ENCODE data around the gene NTPCR. TPM values are rescaled to one million over a fixed set of nuclear protein-coding genes. Genes with fewer than 3 reads are reported as not detected.

The NTPCR gene
- polyA plus RNA-seq, 1 donor (not counting 4 experiments of a cell fraction or from before 2014, with no cell fraction given), result 40.0 TPM

GRCh38 chr1:232988572-232989040 lies 38.2 kb downstream of the NTPCR start:
- Histone ChIP-seq H3K4me3 (ENCODE audit: control insufficient read depth in 2 of 3, extremely low read depth in 1 of 3, insufficient read depth in 2 of 3, low read depth in 1 of 3, low read length in 3 of 3) (no peak overlapping the region), H3K4me2 (ENCODE audit: control insufficient read depth, extremely low read depth, insufficient read depth, low read depth, low read length) (no peak overlapping the region), H3K27me3 (ENCODE audit: control insufficient read depth, extremely low read depth, insufficient read depth, low read length) (no peaks in the 10 kb centered on the region), H3K9me1 (ENCODE audit: control insufficient read depth, extremely low read depth, insufficient read depth, low read length) (no peaks in the 10 kb centered on the region), H3K9ac (ENCODE audit: control insufficient read depth, extremely low read depth, insufficient read depth, low read length) (no peak overlapping the region), H2AFZ (ENCODE audit: control insufficient read depth, low read length) (no peak overlapping the region), H3K4me1 (ENCODE audit: control insufficient read depth, extremely low read depth, insufficient read depth, low read length) (peaks cover 13% of the 10 kb centered on the region), H3K9me3 (ENCODE audit: control insufficient read depth, low read depth, low read length) (peaks cover 1% of the 10 kb centered on the region), H3K79me2 (ENCODE audit: control insufficient read depth, insufficient read depth, low read length) (no peaks in the 10 kb centered on the region), H3K36me3 (ENCODE audit: control insufficient read depth in 2 of 2, extremely low read depth in 1 of 2, insufficient read depth in 2 of 2, low read length in 2 of 2) (peaks cover 8 to 18% of the 10 kb centered on the region in 2 experiments), H3K27ac (ENCODE audit: control insufficient read depth, insufficient read depth, low read length) (no peak overlapping the region), H4K20me1 (ENCODE audit: control insufficient read depth, extremely low read depth, insufficient read depth, low read length) (no peaks in the 10 kb centered on the region)
- TF ChIP-seq, protein P1, sequence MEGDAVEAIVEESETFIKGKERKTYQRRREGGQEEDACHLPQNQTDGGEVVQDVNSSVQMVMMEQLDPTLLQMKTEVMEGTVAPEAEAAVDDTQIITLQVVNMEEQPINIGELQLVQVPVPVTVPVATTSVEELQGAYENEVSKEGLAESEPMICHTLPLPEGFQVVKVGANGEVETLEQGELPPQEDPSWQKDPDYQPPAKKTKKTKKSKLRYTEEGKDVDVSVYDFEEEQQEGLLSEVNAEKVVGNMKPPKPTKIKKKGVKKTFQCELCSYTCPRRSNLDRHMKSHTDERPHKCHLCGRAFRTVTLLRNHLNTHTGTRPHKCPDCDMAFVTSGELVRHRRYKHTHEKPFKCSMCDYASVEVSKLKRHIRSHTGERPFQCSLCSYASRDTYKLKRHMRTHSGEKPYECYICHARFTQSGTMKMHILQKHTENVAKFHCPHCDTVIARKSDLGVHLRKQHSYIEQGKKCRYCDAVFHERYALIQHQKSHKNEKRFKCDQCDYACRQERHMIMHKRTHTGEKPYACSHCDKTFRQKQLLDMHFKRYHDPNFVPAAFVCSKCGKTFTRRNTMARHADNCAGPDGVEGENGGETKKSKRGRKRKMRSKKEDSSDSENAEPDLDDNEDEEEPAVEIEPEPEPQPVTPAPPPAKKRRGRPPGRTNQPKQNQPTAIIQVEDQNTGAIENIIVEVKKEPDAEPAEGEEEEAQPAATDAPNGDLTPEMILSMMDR (optimal IDR thresholded peaks at IDR 0.05 in 1 of 3, IDR thresholded peaks at IDR 0.05 in 1 of 3, conservative IDR thresholded peaks at IDR 0.05 in 1 of 3; ENCODE audit: extremely low read depth in 1 of 3, insufficient read depth in 2 of 3, low read length in 3 of 3), result no peak
- no peak for TF ChIP-seq EZH2 (IDR thresholded peaks at IDR 0.05; ENCODE audit: low read length)
- FAIRE-seq (peak; percentile 83), DNase-seq (ENCODE audit: low read depth, low spot score) (no peak)
- dilution Hi-C loops (cut with MboI; ENCODE audit: extremely low pct_ligation_motif_present, low sequenced_read_pairs), result no loop called here

DNA sequence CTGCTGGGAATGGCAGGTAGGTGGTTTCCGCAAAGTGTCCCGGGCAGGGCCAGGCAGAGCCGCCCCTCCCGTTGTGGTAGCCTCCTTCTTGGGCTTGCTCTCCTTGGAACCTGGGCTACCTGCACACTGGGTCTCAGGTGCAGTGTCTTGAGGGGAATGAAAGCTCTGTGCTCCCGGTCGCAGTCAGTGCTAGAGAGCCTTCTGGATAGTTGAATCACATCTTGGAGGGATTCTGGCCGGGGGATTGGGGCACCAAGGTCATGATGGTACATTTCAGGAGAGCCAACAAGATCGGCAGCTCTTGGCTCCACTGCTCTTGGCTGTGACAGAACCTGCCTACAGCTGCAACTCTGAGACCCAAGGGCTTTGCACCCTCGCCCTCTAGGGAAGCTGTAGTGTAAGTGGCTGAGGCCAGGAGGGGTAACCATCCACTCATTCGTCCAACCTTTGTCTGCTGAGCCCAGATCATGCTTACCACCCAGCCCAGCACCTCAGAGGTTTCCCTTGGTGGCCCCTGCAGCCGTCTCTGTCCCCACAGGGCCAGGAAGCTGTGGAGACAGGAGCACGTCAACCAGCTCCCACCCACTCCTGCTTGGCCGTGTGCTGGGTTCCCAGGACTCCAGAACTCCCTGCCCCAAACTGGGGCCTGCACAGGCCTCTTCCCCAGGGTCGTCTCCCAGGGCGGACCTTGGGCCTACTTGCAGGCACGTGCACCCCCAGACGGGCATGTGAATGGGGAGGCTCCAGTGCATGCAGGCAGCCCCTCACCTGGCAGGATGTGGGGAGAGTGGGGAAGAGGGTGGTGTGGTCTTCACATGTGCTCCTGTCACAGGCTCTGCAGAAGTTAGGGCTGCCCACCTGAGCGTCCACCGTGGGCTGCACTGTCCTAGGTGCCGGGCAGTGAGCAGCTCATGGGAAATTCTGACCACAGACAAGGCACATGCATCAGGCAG lies 40.0 kb downstream of the NTPCR start:
- no peaks in the 10 kb centered on the region for H3K79me2 ChIP-seq (ENCODE audit: control insufficient read depth, insufficient read depth, low read length)
- no peaks in the 10 kb centered on the region for H3K9me1 ChIP-seq (ENCODE audit: control insufficient read depth, extremely low read depth, insufficient read depth, low read length)
- H3K4me3 ChIP-seq (ENCODE audit: control insufficient read depth in 2 of 3, extremely low read depth in 1 of 3, insufficient read depth in 2 of 3, low read depth in 1 of 3, low read length in 3 of 3), result no peak overlapping the region
- H3K9ac ChIP-seq (ENCODE audit: control insufficient read depth, extremely low read depth, insufficient read depth, low read length), result no peak overlapping the region
- H2AFZ ChIP-seq (ENCODE audit: control insufficient read depth, low read length), result no peak overlapping the region
- no peaks in the 10 kb centered on the region for H3K27me3 ChIP-seq (ENCODE audit: control insufficient read depth, extremely low read depth, insufficient read depth, low read length)
- no peaks in the 10 kb centered on the region for H4K20me1 ChIP-seq (ENCODE audit: control insufficient read depth, extremely low read depth, insufficient read depth, low read length)
- H3K4me1 ChIP-seq (ENCODE audit: control insufficient read depth, extremely low read depth, insufficient read depth, low read length), result peaks cover 13% of the 10 kb centered on the region
- DNase-seq (ENCODE audit: low read depth, low spot score) (no peak), FAIRE-seq (no peak)
- TF ChIP-seq, protein P1 (optimal IDR thresholded peaks at IDR 0.05 in 1 of 3, IDR thresholded peaks at IDR 0.05 in 1 of 3, conservative IDR thresholded peaks at IDR 0.05 in 1 of 3; ENCODE audit: extremely low read depth in 1 of 3, insufficient read depth in 2 of 3, low read length in 3 of 3), result no peak
- no peak for TF ChIP-seq EZH2 (IDR thresholded peaks at IDR 0.05; ENCODE audit: low read length)
- H3K36me3 ChIP-seq (ENCODE audit: control insufficient read depth in 2 of 2, extremely low read depth in 1 of 2, insufficient read depth in 2 of 2, low read length in 2 of 2), result peaks cover 5 to 25% of the 10 kb centered on the region in 2 experiments
- no peak overlapping the region for H3K27ac ChIP-seq (ENCODE audit: control insufficient read depth, insufficient read depth, low read length)
- no peak overlapping the region for H3K4me2 ChIP-seq (ENCODE audit: control insufficient read depth, extremely low read depth, insufficient read depth, low read depth, low read length)
- peaks cover 6% of the 10 kb centered on the region for H3K9me3 ChIP-seq (ENCODE audit: control insufficient read depth, low read depth, low read length)
- dilution Hi-C loops (cut with MboI; ENCODE audit: extremely low pct_ligation_motif_present, low sequenced_read_pairs), result no loop called here
